HG02870 (cell line): Measurements from ENCODE around the gene GGA3.
A peak's percentile ranks its signal among the peaks of the same experiment; 100 is the strongest.
"Not testable (repeated sequence)": the region's sequence is repeated elsewhere in the genome, so short reads cannot be mapped to it uniquely, and the experiment has no call there.

ENCODE experiments used
- ATAC-seq: cut with Tn5 transposase; IDR thresholded peaks from one replicate; pipeline ENCODE4 v1.9.1; 2021; ENCODE audit warnings: mild to moderate bottlenecking, moderate library complexity; ENCODE audit not compliant: unreplicated experiment

The GGA3 gene, protein sequence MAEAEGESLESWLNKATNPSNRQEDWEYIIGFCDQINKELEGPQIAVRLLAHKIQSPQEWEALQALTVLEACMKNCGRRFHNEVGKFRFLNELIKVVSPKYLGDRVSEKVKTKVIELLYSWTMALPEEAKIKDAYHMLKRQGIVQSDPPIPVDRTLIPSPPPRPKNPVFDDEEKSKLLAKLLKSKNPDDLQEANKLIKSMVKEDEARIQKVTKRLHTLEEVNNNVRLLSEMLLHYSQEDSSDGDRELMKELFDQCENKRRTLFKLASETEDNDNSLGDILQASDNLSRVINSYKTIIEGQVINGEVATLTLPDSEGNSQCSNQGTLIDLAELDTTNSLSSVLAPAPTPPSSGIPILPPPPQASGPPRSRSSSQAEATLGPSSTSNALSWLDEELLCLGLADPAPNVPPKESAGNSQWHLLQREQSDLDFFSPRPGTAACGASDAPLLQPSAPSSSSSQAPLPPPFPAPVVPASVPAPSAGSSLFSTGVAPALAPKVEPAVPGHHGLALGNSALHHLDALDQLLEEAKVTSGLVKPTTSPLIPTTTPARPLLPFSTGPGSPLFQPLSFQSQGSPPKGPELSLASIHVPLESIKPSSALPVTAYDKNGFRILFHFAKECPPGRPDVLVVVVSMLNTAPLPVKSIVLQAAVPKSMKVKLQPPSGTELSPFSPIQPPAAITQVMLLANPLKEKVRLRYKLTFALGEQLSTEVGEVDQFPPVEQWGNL

DNA sequence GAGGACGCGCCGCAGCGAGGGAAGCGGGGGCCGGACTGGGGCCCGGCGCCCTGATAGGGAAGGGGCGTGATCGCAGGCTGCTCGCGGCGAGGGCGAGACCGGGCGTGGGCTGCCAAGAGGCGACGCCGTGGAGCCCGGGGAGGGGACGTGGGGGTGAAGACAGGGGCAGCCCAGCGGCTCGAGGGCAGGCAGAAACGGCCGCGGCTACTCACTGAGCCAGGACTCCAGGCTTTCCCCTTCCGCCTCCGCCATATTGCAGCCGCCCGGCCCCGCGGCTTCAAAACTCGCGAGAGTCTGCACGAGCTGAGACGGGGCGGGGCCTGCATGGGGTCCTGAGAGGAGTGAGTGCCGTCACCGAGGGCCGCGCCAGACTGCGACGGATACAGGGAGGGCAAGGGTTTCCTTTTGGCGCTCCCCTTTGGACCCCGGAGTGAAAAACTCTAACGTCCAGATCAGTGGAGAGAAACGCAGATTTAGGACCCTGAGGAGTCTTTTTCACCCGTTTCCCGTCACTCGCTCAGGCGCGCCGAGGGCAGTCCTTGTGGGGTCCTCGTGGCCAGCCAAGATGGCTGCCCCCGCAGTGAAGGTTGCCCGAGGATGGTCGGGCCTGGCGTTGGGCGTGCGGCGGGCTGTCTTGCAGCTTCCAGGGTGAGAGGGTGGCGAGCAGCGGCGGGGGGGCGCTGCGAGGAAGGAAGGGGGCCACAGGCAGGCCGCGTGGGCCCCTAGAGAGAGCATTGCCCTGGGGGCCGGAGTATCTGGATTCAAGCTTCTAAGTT, at the start of gene GGA3, which contains the start of gene MRPS7:
Gene GGA3 (minus strand): TSS at position 271 of the 776 bp plus-strand sequence. CDS start 19 bp downstream, at position 252.
Gene MRPS7 (plus strand): TSS at position 544 of the 776 bp plus-strand sequence. CDS start 22 bp downstream, at position 566.
- peak; percentile 86 for ATAC-seq

DNA sequence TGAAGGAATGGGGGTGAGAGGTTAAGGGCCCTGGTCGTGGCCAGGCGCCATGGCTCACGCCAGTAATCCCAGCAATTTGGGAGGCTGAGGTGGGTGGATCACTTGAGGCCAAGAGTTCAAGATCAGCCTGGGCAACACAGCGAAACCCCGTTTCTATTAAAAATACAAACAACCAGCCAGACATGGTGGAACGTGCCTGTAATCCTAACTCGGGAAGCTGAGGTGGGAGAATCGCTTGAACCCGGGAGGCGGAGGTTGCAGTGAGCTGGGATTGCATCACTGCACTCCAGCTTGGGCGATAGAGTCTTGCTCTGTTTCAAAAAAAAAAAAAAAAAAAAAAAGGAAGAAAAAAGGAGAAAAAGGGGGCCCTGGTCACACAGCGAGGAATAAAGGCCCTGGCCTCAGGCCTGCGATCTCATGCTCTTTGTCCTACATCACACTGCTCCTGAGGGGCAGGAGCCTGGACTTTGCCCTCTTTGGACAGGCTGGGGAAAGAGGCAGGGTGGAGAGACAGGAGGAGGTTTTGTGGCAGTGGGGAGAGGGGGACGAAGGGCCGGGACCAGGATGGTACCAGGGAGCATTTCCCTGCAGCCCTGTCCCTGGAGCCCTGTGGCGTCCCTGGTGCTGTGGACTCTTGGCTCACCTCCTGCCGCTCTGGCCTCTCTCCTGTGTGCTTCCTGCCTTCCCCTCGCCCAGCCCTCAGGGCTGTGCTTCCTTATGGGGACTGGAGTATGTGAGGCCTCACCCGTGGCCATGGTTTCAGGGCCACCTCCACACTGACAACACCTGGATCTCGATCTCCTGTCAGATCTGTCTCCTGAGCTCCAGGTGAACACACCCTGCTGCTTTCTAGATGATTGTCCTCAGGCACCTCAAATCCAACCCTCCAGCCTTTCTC, 47.6 kb upstream of the GGA3 start:
- no peak for ATAC-seq

DNA sequence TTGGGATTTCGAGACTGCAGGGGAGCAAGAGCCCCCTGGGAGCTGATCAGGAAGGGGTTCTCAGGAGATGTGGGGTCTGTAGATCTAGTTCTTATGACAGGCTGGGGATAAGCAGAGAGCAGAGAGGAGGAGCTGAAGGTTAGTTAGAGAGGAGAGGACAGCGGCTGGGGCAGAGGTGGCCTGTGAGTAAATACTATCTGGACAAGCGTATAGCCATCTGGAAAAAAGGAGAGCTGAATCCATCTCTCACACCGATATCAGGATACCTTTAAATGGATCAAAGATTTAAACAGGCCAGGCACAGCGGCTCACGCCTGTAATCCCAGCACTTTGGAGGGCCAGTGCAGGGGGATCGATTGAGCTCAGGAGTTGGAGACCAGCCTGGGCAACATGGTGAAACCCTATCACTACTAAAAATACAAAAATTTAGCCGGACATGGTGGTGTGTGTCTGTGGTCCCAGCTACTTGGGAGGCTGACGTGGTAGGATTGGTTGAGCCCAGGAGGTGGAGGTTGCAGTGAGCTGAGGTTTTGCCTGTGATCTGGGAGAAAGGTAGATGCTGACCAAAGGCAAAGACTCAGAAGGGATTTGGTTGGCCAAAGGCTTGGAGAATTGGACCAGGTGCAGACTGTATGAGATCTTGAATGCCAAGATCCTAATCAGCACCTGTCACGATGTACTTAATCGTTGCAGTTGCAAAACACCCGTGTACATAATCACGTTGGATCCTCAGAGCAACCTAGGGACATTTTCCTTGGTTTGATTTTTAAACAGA, 46.7 kb upstream of the GGA3 start:
- no peak for ATAC-seq

DNA sequence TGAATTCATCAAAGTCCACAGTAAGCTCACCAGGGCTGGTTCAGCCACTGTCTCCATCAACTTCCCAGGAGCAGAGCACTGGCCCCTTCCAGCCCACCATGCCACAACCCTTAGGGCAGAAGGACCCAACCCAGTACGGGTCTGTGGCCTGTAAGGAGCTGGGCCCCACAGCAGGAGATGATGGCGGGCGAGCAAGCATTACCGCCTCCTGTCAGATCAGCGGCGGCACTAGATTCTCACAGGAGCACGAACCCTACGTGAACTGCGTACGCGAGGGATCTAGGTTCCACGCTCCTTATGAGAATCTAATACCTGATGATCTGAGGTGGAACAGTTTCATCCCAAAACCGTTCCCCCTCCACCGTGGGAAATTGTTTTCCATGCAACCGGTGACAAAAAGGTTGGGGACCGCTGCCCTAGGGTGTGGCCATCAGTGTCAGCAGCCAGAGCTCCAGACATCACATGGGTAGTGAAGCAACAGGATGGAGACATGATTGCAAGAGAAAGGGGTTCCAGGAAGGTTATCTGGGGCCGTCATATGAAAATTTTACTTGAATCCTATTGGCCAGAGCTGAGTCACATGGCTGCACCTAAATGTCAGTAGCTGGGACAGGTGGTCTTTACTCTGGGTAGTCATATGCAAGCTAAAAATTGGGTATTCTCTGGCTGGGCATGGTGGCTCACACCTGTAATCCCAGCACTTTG, 40.2 kb upstream of the GGA3 start:
- no peak for ATAC-seq

DNA sequence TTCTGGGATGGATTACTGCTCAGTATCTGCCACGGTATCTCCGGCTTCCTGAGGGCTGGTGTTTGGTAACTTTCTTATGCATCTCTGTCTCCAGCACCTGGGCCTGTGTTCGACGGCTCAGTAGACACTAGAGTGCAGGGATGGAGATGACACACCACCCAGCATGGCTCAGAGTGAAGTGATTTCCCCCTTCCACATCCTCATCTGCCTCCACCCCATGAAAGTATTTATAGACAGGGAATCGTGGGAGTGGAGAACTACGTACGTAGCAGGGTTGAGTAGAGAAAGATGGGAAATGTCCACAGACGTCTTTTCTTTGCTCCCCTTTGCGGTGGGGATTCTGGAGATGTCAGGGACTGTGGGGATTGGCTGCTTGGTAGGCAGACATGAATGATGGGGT, 39.6 kb upstream of the GGA3 start:
- no peak for ATAC-seq

DNA sequence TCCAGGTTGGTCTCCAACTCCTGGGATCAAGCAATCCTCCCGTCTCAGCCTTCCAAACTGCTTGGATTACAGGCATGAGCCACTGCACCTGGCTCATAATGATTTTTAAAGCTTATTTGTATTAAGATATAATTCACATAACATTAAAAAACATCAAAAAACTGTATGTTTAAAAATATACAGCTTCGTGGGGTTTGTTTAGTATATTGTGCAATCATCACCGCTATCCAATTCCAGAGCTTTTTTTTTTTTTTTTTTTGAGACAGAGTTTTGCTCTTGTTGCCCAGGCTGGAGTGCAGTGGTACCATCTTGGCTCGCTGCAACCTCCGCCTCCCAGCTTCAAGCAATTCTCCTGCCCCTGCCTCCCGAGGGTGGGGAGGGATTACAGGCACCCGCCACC, 38.9 kb upstream of the GGA3 start:
- ATAC-seq, result no peak

DNA sequence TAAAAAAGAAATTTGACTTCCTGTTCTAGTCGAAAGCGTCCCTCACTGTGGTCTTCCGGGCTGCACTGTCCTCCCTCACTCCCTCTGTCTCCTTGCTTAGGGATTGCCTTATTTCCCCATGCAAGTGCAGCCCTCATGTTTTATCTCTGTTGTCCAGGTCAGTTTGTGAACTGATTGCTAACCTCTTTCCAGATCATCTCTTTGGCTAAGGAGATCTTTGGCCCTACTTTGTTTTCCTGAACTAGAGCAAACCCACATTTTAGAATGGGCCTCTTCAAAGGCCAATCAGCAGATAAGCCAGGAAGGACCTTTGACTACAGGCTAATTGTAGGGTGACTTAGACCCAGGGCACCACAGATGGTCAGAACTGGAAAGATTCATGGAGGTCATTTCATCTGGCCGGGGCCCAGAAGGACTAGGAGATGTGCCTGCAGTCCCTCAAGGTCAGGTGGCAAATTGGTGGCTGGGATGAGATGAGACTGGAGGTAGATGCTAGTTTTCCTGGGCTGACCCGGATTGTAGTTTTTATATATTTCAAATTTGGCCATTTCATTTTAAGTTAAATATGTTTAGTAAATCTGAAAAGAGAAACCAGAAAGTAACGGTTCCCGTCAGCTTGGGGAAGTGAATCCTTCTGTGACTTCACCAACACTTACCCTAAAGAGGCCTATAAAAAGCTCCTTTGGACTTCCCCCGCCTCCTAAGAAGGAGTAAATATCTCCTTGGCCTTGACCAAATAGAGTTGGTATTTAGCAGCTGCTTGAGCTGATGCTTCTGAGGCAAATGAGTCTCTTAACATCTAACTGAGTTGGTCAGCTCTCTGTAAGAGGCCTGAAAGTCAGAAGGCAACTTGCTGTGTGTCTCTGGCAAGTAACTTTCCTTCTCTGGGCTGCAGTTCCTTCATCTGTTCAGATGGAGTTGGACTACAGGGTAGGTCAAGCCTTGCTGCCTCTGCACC, 34.1 kb upstream of the GGA3 start:
- peak; percentile 64 for ATAC-seq

DNA sequence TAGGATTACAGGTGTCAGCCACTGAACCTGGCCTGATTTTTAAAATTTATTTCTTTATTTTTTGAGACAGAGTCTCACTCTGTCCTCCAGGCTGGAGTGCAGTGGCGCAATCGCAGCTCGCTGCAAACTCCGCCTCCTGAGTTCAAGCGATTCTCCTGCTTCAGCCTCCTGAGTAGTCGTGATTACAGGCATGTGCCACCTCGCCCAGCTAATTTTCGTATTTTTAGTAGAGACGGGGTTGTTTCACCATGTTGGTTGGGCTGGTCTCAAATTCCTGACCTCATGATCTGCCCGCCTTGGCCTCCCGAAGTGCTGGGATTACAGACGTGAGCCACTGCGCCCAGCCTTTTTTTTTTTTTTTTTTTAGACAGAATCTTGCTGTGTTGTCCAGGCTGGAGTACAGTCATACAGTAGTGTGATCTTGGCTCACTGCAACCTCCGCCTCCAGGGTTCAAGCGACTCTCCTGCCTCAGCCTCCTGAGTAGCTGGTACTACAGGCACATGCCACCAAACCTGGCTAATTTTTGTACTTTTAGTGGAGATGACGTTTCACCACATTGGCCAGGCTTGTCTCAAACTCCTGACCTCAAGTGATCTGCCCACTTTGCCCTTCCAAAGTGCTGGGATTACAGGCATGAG, 31.5 kb upstream of the GGA3 start:
- not testable (repeated sequence) for ATAC-seq

DNA sequence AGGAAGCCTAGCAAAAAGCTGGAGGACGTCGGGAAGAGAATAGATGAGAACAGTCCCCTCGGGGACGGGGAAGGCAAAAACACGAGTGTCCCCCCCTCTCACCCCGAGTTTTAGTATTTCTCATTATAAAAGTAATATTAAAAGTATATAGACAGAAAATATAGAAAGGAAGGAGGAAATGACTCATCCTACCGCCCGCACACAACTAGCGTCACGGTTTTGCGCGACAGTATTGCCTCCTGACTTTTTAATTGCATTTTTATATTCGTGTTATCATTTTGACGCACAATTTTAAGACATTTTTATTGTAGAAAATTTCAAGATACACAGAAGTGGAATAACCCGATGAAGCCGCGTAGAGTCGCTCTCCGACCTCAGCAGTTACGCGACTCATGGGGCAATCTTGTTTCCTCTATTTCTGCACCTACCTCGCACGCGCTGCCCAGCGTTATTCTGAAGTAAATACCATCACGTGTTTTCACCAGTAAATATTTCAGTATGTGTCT, 28.5 kb upstream of the GGA3 start:
- ATAC-seq, result peak; percentile 17

DNA sequence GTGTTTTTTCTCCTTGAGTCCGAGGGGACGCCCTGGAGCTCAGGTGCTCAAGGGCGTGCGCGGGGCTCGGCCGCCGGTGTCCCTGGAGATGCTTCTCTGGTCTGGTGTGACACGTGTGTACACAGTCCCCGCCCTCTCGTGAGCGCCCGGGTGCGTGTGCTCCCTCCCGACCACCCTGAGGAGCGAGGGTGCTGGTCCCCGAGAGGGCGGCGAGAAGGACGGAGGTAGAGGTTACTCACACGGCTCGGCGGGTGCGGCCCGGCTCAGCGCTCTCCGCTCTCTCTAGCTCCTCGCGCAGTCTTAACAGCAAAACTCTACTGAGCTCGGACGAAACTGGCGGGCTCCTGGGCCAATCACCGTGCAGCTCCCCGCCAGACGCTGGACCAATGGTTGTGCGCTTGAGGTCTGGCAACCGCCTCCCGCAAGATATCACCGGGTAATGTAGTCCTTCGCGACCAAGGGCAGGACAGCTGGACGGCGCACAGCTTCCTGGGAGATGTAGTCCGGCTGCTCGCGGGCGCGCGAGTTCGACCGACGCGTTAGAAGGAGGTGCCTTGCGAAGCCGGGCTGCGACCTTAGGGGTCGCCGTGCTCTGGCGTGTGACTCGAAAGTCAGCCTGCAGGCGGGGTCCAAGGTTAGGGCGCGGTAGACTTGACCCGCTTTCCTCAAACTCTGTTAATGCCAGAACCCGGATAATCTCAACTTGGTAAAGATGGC, 27.9 kb upstream of the GGA3 start, which contains the start of gene SLC25A19:
Gene SLC25A19 (minus strand): TSS at position 319 of the 717 bp plus-strand sequence. CDS start 2,669 bp downstream, outside the sequence.
- peak; percentile 90 for ATAC-seq

DNA sequence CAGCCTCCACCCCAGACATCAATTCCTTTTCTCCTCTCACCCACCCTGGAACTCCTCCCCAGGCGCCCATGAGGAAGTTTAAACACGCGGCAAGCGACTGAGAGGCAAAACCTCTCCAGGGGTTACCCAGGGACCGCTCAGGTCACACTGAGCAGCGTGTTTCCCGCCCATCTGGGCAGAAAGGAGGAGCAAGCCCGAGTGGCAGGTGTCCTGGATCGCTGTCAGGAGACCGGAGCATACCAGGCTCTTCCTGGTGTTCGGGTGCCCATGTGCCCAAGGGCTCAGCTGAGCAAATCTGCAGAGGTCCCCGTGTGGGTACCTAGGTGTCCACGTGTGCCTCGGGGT, 27.3 kb upstream of the GGA3 start:
- ATAC-seq, result peak; percentile 11

DNA sequence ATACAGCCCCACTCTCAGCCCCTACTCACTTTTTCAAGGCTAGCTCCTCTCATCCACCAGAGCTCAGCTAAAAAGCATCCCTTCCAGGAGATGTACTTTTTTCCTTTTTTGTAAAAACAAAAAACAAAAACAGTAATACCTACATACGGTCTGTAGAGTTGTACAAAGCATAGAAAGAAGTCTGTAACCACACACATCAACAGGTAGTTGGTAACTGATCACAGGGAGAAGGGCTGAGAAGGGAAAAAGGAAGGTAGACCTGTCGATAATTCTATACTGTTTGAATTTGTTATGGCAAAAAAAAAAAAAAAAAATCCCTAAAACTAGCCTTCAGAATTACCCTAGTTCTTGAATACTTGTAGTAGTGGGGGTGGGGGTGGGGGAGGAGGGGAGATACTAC, 27.0 kb upstream of the GGA3 start:
- ATAC-seq, result no peak

DNA sequence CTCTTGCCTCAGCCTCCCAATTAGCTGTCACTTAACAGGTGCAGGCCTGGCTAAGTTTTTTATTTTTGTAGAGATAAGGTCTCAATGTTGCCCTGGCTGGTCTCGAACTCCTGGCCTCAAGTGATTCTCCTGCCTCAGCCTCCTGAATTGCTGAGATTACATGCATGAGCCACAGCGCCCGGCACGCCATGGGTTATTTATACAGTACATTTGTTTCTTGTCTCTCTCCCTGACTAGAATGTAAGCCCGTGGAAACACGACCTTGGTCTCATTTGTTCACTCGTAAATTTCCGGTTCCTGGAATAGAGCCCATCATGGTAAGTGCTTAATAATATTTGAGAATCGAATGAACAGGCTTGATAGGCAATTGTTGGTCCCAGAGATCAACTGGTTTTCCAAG, 25.8 kb upstream of the GGA3 start:
- ATAC-seq, result no peak

DNA sequence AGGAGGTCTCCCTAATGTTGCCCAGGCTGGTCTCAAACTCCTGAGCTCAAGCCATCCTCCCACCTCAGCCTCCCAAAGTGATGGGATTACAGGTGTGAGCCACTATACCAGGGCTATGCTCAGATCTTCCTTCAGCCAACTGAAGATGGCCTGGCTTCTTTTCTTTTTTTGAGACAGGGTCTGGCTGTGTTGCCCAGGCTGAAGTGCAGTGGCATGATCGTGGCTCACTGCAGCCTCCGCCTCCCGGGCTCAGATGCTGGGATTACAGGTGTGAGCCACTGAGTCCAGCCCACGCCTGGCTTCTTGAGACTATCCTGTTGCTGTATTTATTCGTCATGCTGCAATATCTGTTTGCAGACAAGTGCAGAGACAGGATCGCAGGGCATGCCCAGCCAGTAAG, 23.7 kb upstream of the GGA3 start:
- no peak for ATAC-seq

DNA sequence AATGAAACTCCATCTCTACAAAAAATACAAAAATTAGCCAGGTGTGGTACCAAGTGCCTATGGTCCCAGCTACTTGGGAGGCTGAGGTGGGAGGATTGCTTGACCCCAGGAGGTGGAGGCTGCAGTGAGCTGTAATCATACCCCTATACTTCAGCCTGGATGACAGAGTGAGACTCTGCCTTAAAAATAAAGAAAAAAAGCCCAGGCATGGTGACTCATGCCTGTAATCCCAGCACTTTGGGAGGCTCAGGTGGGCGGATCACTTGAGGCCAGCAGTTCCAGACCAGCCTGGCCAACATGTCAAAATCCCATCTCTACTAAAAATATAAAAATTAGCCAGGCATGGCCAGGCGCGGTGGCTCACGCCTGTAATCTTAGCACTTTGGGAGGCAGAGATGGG, 18.8 kb upstream of the GGA3 start:
- not testable (repeated sequence) for ATAC-seq

DNA sequence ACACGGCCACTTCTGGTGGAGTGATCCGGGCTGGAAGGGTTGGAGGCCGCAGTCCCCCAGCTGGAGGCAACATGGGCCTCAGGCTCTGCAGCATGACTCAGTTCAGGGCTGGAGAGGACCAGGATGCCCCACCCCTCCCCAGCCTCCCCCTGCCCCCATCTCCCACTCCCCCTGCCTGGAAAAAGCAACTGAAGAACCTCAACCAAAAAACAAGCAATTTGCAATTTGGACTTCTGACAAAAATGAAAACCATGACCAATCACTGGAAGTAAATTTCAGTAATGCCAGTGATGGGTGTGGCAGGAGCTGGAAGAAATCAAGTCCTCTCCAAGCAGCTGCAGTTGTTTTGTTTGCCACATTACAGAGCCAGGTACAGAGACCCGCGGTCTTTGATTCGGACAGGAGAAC, 16.3 kb upstream of the GGA3 start:
- ATAC-seq, result no peak
